ENCODE results near the gene MEIOB. TPM values are rescaled to one million over a fixed set of nuclear protein-coding genes. Genes with fewer than 3 reads are reported as not detected.

Gene MEIOB
- total RNA-seq, 3 donors from 2014 or later (not counting 1 experiment from before 2014, with no cell fraction given), result not detected

GRCh38 chr16:1826691-1827573 is 45.0 kb downstream of the MEIOB start, which contains the start of the genes FAHD1 and HAGH:
TSS of gene FAHD1 (plus strand) at chr16:1827206. CDS start at chr16:1827239, 33 bp downstream.
TSS of gene HAGH (minus strand) at chr16:1826825. CDS start at chr16:1826787, 38 bp downstream.
- Histone ChIP-seq H3K9me3 (ENCODE audit: control insufficient read depth, insufficient read depth, low read length) (no peaks in the 10 kb centered on the region), H3K36me3 (ENCODE audit: control insufficient read depth, insufficient read depth, low read length) (peaks cover 10% of the 10 kb centered on the region), H3K27me3 (ENCODE audit: control insufficient read depth, insufficient read depth, low read length) (no peaks in the 10 kb centered on the region), H3K4me3 (ENCODE audit: low read length) (peak within 1 kb of the TSS; percentile 98), H3K27ac (ENCODE audit: low read length) (peak within 1 kb of the TSS; percentile 60), H3K4me1 (ENCODE audit: control insufficient read depth, insufficient read depth, low read length) (peaks cover 23% of the 10 kb centered on the region)
- no peaks in the 10 kb centered on the region for H3K9me3 Mint-ChIP-seq
- under 1% methylated on average over 104 of the region's 104 CpGs for WGBS (ENCODE audit: insufficient coverage)
- peaks cover 9 to 23% of the 10 kb centered on the region in 2 donors for H3K4me1 Mint-ChIP-seq
- intact Hi-C loops (cut with micrococcal nuclease), result loop anchor here (2.0 kb wide), 1 partner anchor 44 kb away; the partner anchor contains the start of genes NUBP2 and SPSB3
- H3K27me3 Mint-ChIP-seq (ENCODE audit: low read depth in 2 of 2), result no peaks in the 10 kb centered on the region
- DNase-seq (peak; percentile 95 to 96), ATAC-seq (peak; percentile 79 to 92 (median 84))
- H3K4me3 Mint-ChIP-seq, result peak within 1 kb of the TSS; percentile 89
- TF ChIP-seq CTCF (IDR thresholded peaks at IDR 0.05), result no peak
- H3K27ac Mint-ChIP-seq, result peak within 1 kb of the TSS; percentile 85 to 89
- no peaks in the 10 kb centered on the region for H3K36me3 Mint-ChIP-seq

GRCh38 chr16:1825864-1826690 is 45.9 kb downstream of the MEIOB start:
- intact Hi-C loops (cut with micrococcal nuclease), result loop anchor here (2.0 kb wide), 1 partner anchor 43 kb away; the partner anchor contains the start of genes NUBP2 and SPSB3
- Histone ChIP-seq H3K36me3 (ENCODE audit: control insufficient read depth, insufficient read depth, low read length) (peaks cover 13% of the 10 kb centered on the region), H3K4me1 (ENCODE audit: control insufficient read depth, insufficient read depth, low read length) (peaks cover 23% of the 10 kb centered on the region), H3K27me3 (ENCODE audit: control insufficient read depth, insufficient read depth, low read length) (no peaks in the 10 kb centered on the region), H3K4me3 (ENCODE audit: low read length) (peak overlapping the region; percentile 24), H3K27ac (ENCODE audit: low read length) (peak overlapping the region; percentile 59), H3K9me3 (ENCODE audit: control insufficient read depth, insufficient read depth, low read length) (no peaks in the 10 kb centered on the region)
- Mint-ChIP-seq H3K36me3 (no peaks in the 10 kb centered on the region), H3K27me3 (ENCODE audit: low read depth in 2 of 2) (no peaks in the 10 kb centered on the region), H3K4me1 (peaks cover 9 to 23% of the 10 kb centered on the region in 2 donors), H3K4me3 (peak overlapping the region; percentile 67), H3K27ac (peak overlapping the region; percentile 85 to 89), H3K9me3 (no peaks in the 10 kb centered on the region)
- ATAC-seq, result peak; percentile 75 to 84 (median 75)
- WGBS (ENCODE audit: insufficient coverage), result under 1% methylated on average over 96 of the region's 96 CpGs
- DNase-seq, result peak in 1 of 2 donors; percentile 90
- no peak for TF ChIP-seq CTCF (IDR thresholded peaks at IDR 0.05)

GRCh38 chr16:1825381-1825863 is 46.5 kb downstream of the MEIOB start:
- Histone ChIP-seq H3K4me1 (ENCODE audit: control insufficient read depth, insufficient read depth, low read length) (peaks cover 23% of the 10 kb centered on the region), H3K36me3 (ENCODE audit: control insufficient read depth, insufficient read depth, low read length) (peaks cover 19% of the 10 kb centered on the region), H3K27me3 (ENCODE audit: control insufficient read depth, insufficient read depth, low read length) (no peaks in the 10 kb centered on the region), H3K4me3 (ENCODE audit: low read length) (peak overlapping the region; percentile 24), H3K9me3 (ENCODE audit: control insufficient read depth, insufficient read depth, low read length) (no peaks in the 10 kb centered on the region), H3K27ac (ENCODE audit: low read length) (peak overlapping the region; percentile 59)
- Mint-ChIP-seq H3K4me3 (peak overlapping the region; percentile 67), H3K27ac (peak overlapping the region; percentile 41 to 59), H3K27me3 (ENCODE audit: low read depth in 2 of 2) (no peaks in the 10 kb centered on the region), H3K36me3 (no peaks in the 10 kb centered on the region), H3K4me1 (peaks cover 9 to 23% of the 10 kb centered on the region in 2 donors), H3K9me3 (no peaks in the 10 kb centered on the region)
- intact Hi-C loops (cut with micrococcal nuclease), result no loop called here
- DNase-seq (no peak), ATAC-seq (no peak)
- no peak for TF ChIP-seq CTCF (IDR thresholded peaks at IDR 0.05)
- WGBS (ENCODE audit: insufficient coverage), result 66% methylated on average over 15 of the region's 15 CpGs

Measured in natural killer cell (primary cell).